ENCODE data around the gene TCF12.

The TCF12 gene

GRCh38 chr15:57224664-57225063 lies 306.2 kb downstream of the TCF12 start:
- no peak for DNase-seq

- DNase-seq, result no peak
These were observed 308.7 kb downstream of the TCF12 start for GRCh38 chr15:57227166-57227565.

- DNase-seq, result no peak
These were observed 309.5 kb downstream of the TCF12 start for GRCh38 chr15:57227899-57228298.

DNA sequence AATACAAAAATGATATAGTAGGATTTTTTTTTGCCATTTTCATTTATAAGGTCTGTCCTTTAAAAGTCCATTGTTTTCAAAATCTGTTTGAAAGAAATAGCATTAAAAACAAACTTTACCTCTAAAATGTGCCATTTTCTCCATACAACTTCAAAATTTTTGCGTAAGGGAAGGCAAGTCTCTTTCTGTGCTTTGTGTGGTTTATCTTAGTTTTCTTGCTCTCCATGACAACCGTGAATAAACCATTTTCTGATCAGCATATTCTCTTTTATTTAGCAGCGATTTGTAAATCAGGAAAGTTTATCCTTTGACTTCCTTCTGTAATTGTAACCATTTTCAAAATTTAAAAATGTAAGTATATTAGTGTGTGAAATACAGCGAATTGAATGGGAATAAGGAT lies 310.0 kb downstream of the TCF12 start:
- no peak for DNase-seq

- DNase-seq, result no peak
These were observed 310.6 kb downstream of the TCF12 start for GRCh38 chr15:57229051-57229450.

DNA sequence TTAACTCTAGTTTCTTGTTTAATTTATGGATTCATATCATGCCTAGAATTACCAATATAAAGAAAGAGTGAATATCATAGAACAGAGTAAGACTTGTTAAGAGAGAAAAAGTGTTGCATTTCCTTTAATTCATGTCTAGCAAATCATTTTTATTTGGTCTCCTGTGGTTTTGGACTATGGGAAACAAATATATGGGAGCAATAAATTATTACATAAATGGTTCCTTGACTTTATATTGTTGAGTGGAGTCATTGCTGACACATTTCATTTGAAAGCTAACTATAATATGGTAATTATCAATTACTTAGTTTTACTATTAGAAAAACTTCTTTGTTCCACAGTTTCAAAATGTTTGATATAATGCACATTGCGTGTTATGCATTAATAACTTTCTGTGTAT lies 313.1 kb downstream of the TCF12 start:
- DNase-seq, result no peak

GRCh38 chr15:57234156-57234555 lies 315.7 kb downstream of the TCF12 start:
- no peak for DNase-seq

DNA sequence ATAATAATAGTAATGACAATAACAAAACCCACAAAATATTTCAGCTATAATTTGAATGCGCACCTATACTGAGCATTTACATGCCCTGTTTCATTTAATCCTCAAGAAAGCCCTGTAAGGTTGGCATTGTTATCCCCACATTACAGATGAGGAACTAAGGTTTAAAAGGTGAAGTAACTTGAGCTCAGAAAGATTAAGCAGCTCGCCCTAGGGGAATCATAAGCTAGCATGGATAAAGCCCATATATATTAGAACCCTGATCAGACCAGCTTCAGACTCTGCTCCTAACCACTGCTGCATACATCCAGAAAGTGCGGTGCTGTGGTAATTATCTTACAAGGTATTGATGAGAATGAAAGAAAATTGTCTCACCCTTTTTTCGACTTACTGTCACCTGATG lies 316.7 kb downstream of the TCF12 start:
- DNase-seq, result no peak

DNA sequence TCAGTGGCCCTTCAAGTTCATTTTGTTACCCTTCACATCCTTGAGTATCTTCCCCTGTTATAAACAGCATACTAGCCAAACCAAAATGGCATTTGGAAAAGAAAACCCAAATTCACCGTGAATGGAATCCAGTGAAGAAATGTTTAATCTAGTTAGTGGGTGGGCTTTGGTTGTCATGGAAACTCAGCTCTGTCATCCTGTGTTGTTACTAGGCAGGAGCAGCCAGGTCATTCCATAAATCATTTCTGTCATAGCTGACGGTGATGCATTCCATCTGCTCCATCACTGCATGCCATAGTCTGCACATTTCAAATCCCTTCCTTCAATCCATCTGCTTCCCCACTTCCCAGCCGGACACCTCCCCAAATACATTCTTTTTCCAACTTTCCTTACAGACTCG lies 317.4 kb downstream of the TCF12 start:
- DNase-seq, result no peak

- no peak for DNase-seq
These were observed 318.3 kb downstream of the TCF12 start for GRCh38 chr15:57236561-57237300.

DNA sequence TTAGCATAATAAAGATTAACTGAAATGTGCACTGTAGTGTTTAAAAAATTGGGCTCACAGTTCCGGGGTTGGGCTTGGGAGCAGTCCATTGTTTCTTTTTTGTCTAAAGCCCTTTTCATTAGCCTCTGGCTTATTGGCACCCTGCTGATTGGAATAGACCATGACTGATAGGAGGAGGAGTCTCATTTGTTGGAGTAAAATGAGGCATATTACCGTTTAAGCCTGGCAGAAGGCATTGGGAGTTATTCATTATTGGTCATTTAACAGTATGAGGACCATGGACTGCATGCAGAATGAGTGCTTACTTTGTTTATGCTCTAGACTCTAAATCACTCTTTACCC lies 318.8 kb downstream of the TCF12 start:
- DNase-seq, result no peak

DNA sequence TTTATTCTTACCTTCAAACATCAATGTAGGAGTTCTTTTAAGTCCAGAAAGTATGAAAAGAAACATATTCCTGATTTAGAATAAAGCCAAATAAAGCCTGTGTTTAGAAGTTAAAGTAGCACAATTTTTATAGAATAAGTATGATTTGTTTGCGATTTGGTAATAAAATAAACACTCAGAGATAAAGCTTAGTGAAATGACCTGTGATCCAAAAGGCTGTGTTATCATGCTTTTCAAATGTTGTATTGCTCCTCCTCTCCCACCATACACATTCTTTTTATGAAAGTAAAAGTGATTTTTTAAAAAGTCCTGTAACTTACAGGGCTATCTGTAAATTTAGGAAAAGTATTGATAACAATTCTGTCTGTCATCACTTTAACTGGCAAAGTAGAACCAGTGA lies 319.2 kb downstream of the TCF12 start:
- DNase-seq, result no peak

DNA sequence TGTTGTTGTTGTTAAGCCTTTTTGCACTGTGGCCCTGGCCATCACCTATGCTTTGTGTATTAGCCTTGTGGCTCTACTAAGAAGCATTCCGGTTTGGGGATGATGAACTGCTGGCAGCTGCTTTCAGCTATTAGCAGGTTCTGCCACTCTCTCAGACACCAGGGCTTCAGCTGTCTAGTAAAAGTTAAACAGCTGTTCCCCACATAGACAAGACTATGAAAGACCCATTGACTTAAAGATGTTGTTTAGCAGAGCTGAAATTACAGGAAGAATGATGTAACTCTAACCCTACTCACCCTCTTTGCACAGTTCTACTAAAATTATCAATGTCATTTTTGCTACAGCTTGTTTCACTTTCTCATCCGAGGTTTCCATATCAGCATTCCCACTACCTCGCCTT lies 326.7 kb downstream of the TCF12 start:
- DNase-seq, result no peak

DNA sequence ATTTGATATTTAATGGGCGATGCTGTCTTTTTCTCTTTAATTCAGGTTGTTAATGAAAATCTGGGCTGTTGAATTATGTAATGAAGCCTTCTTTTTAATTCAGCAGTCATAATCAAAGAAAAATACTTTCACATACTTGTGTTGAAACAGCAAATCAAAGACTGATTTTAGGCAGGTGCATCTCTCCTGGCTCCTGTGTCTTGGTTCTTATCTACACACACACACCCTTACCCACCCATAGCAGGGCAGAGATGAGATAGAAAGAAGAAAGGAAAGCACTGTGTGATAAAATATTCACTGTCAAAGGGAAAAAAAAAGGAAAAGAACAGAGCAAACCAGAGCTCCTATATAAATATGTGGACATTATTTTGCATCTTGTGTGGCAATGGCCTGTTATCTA lies 327.3 kb downstream of the TCF12 start:
- no peak for DNase-seq

DNA sequence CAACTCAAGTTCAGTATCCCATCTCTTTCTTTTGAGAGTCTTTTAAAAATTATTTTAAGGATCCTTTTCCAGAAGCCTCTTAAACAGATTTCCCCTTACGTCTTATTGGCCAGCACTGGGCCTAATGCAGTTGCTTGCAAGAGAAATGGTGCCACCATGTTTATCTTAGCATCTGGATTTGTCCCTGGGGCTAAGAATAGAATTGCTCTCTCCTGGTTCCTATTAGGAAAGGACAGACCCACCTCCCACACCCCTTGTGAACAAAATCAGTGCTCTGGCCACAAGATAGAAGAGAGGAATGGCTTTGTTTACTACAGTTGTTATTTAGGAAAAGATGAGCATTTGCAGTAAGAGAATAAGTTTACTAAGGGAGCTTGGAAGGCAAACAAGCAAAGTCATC lies 329.6 kb downstream of the TCF12 start:
- DNase-seq, result no peak

DNA sequence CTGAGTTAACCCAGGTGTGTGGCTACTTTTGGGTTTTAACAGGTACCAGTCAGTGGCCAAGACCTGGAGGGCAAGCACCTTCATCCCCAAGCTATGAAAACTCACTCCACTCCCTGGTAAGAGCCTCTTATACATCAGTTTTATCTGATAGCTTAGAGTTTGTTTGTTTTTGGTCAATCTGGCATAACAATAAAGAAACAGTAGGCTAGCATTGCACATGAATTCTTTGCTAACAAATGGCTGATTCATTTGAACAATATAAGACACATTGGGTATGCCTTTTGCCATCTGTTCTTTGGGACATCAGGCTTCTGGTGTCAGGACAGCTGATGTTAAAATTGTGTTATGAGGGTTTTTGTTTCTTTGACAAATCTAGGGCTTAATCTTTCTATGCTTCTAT lies 332.9 kb downstream of the TCF12 start:
- no peak for DNase-seq

- DNase-seq, result no peak
These were observed 333.5 kb downstream of the TCF12 start for GRCh38 chr15:57251941-57252340.

- no peak for DNase-seq
These were observed 334.6 kb downstream of the TCF12 start for GRCh38 chr15:57253082-57253481.

DNA sequence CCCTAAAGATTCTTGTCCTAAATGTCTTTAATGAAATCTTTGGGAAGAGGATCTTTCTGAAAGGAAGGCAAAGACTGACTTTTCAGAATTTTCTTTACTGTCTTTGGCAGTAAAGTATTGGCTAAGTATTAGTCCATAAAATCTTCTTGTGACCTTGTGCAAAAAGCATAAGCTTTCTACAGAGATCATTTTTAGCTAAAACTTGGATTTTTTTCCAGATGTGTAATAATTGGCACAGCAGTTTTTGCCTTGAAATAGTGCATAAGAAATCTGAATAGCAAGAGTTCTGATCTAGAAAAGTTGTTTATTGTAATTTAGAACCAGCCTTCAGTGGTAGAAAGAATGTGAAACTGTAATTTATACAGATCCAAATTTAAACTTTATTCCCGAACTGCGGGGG lies 335.1 kb downstream of the TCF12 start:
- DNase-seq, result no peak

DNA sequence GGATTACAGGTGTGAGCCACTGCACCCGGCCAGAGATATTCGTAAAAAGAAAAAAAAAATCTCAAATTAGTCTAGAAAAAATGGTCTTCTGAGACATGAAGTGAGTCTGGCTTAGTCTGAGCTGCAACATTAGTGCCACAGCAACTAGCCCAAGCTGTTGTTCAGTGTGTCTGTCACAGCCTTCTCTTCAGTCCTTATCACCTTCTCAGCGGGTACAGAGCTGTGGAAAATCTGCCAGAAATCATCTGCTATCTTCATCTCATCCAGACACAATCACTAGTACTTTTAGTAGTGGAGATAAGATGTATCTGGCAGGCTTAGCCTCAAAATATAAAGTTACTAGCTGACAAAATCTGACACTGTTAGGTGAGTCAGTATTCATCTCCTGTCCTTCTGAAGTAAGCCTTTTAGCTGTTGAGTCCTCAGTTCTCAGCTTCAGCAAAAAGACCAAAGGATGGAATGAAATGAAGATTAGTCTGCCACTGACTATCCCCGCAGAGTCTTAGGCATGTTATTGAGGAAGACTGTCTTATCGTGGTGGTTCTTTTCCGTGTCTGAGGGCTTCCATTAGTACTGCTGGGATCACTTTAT lies 337.4 kb downstream of the TCF12 start:
- DNase-seq, result no peak

DNA sequence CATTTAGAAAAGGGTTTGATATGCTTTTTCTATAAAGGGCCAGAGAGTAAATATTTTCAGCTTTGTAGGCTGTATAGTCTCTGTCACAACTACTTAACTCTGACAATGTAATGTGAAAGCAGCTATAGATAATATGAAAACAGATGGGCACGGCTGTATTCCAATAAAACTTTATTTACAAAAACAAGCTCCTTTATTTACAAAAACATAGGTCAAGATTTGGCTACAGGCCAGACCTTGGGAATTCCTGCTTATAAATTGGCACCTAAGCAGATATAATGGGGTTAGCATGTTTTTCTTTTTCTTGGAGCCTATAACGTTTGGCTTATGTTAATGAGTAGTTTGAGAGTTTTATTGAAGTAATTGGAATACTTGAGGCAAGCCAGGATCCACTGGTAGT lies 338.5 kb downstream of the TCF12 start:
- no peak for DNase-seq

GRCh38 chr15:57259568-57260040 lies 341.2 kb downstream of the TCF12 start:
- DNase-seq, result no peak

GRCh38 chr15:57263520-57263919 lies 345.1 kb downstream of the TCF12 start:
- no peak for DNase-seq

- no peak for DNase-seq
These were observed 354.4 kb downstream of the TCF12 start for GRCh38 chr15:57272771-57273357.

DNA sequence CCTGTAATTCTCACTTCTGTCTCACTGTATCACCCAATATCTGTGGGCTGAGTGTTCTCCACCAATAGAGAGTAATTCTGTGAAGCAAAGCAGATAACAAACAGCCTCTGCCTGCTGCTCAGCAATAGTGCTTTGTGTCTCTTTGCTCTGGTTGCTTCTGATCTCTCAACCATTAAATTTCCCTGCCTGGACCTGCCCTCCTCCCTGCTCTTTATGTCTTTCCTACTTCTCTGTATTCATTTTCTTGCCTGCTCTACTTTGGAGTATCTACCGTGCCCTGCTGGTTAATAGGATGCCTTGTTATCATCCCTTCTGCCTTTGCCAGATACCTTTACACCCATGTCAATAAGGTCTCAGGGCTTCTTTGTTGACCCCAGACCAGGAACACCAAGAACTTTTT lies 355.0 kb downstream of the TCF12 start:
- no peak for DNase-seq
